ENCODE measurements around the gene GPR148.
"Not testable (repeated sequence)": the region's sequence is repeated elsewhere in the genome, so short reads cannot be mapped to it uniquely, and the experiment has no call there.

DNA sequence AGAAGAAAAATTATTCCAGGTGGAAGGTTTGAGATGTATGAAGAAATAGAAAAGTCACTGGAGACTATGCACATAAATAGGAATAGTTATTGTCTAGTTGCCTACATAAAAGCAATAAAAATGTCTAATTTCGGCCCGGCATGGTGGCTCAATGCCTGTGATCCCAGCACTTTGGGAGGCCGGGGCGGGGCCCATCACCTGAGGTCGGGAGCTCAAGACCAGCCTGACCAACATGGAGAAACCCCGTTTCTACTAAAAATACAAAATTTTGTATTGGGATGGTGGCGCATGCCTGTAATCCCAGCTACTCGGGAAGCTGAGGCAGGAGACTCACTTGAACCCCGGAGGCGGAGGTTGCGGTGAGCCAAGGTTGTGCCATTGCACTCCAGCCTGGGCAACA, 3.4 kb downstream of the GPR148 start:
- TF ChIP-seq POLR2A (IDR thresholded peaks at IDR 0.05): not testable (repeated sequence)
- TF ChIP-seq, protein P1, sequence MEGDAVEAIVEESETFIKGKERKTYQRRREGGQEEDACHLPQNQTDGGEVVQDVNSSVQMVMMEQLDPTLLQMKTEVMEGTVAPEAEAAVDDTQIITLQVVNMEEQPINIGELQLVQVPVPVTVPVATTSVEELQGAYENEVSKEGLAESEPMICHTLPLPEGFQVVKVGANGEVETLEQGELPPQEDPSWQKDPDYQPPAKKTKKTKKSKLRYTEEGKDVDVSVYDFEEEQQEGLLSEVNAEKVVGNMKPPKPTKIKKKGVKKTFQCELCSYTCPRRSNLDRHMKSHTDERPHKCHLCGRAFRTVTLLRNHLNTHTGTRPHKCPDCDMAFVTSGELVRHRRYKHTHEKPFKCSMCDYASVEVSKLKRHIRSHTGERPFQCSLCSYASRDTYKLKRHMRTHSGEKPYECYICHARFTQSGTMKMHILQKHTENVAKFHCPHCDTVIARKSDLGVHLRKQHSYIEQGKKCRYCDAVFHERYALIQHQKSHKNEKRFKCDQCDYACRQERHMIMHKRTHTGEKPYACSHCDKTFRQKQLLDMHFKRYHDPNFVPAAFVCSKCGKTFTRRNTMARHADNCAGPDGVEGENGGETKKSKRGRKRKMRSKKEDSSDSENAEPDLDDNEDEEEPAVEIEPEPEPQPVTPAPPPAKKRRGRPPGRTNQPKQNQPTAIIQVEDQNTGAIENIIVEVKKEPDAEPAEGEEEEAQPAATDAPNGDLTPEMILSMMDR (IDR thresholded peaks at IDR 0.05): not testable (repeated sequence)

Measured in vagina (tissue), 2 donors.